Loucy (cell line): ENCODE measurements around the gene TOMT.

Experiments
- H2AFZ ChIP-seq: fragments of 200-600 bp; sonication (generic); 2 replicates; pipeline ENCODE4 v1.6.0; 2016; ENCODE audit warnings: antibody characterized with exemption, mild to moderate bottlenecking, low read length, moderate library complexity
- H3F3A ChIP-seq: fragments of 200-600 bp; 2 replicates; pipeline ENCODE4 v1.6.0; 2016; ENCODE audit warnings: antibody characterized with exemption, low read depth, mild to moderate bottlenecking
- H3K27me3 ChIP-seq: fragments of 200-600 bp; sonication (generic); 2 replicates; pipeline ENCODE4 v1.6.1; 2014; ENCODE audit warnings: low read length, mild to moderate bottlenecking; ENCODE audit not compliant: insufficient read depth, poor library complexity, severe bottlenecking
- H3K36me3 ChIP-seq: fragments of 200-600 bp; sonication (generic); 2 replicates; pipeline ENCODE4 v1.6.1; 2016; ENCODE audit warnings: low read length; ENCODE audit not compliant: insufficient read depth
- H3K4me1 ChIP-seq: fragments of 200-600 bp; sonication (generic); 2 replicates; pipeline ENCODE4 v1.5.1; 2014; ENCODE audit warnings: low read length, mild to moderate bottlenecking; ENCODE audit not compliant: insufficient read depth, poor library complexity, severe bottlenecking
- H3K4me2 ChIP-seq: fragments of 200-600 bp; sonication (generic); 2 replicates; pipeline ENCODE4 v1.6.0; 2014; ENCODE audit warnings: antibody characterized with exemption, low read length, low read depth, mild to moderate bottlenecking; ENCODE audit not compliant: poor library complexity, severe bottlenecking
- H3K4me3 ChIP-seq: fragments of 200-600 bp; sonication (generic); 2 replicates; pipeline ENCODE4 v1.5.1; 2014; ENCODE audit warnings: low read length, mild to moderate bottlenecking, mixed read lengths; ENCODE audit not compliant: poor library complexity, severe bottlenecking
- H3K79me2 ChIP-seq: fragments of 200-600 bp; sonication (generic); 2 replicates; pipeline ENCODE4 v1.6.1; 2014; ENCODE audit warnings: low read length; ENCODE audit not compliant: insufficient read depth
- H3K9ac ChIP-seq: fragments of 200-600 bp; sonication (generic); 2 replicates; pipeline ENCODE4 v1.6.0; 2014; ENCODE audit warnings: mild to moderate bottlenecking, low read depth, low read length, moderate library complexity; ENCODE audit not compliant: poor library complexity, severe bottlenecking
- H3K9me2 ChIP-seq: fragments of 200-600 bp; sonication (generic); replicated peaks from 2 replicates; pipeline ENCODE4 v1.6.1; 2016; ENCODE audit warnings: low read depth, low read length, mixed read lengths
- H3K9me3 ChIP-seq: fragments of 200-600 bp; sonication (generic); 2 replicates; pipeline ENCODE4 v1.6.1; 2014; ENCODE audit warnings: mild to moderate bottlenecking, antibody characterized with exemption, low read length, low read depth; ENCODE audit not compliant: insufficient read depth
- H4K20me1 ChIP-seq: fragments of 200-600 bp; sonication (generic); 2 replicates; pipeline ENCODE4 v1.6.0; 2014; ENCODE audit warnings: antibody characterized with exemption, low read length, mild to moderate bottlenecking; ENCODE audit not compliant: insufficient read depth, poor library complexity, severe bottlenecking
- CTCF ChIP-seq: fragments of 200-600 bp; sonication (generic); conservative IDR thresholded peaks from 2 replicates; pipeline ENCODE4 v1.5.1; 2014; ENCODE audit warnings: mild to moderate bottlenecking, antibody characterized with exemption, low read length
- EZH2phosphoT487 ChIP-seq: fragments of 200-600 bp; IDR thresholded peaks from 2 replicates; pipeline ENCODE4 v1.6.1; 2018; ENCODE audit warnings: antibody characterized with exemption, mild to moderate bottlenecking, moderate library complexity, borderline replicate concordance

Gene TOMT

GRCh38 chr11:72066855-72067254 is 38.9 kb upstream of the TOMT start:
- H3K27me3 ChIP-seq = no peaks in the 10 kb centered on the region
- H3K36me3 ChIP-seq = peaks cover 44% of the 10 kb centered on the region
- no peak overlapping the region for H2AFZ ChIP-seq
- peaks cover 91% of the 10 kb centered on the region for H3K79me2 ChIP-seq
- H3K4me3 ChIP-seq = no peak overlapping the region
- H3K9me3 ChIP-seq = no peaks in the 10 kb centered on the region
- no peak overlapping the region for H3K4me2 ChIP-seq
- peaks cover 44% of the 10 kb centered on the region for H4K20me1 ChIP-seq
- no peaks in the 10 kb centered on the region for H3K9me2 ChIP-seq
- H3K9ac ChIP-seq = no peak overlapping the region
- H3F3A ChIP-seq = no peaks in the 10 kb centered on the region
- TF ChIP-seq CTCF (no peak), EZH2phosphoT487 (no peak)
- peaks cover 21% of the 10 kb centered on the region for H3K4me1 ChIP-seq

GRCh38 chr11:72067266-72067665 is 38.5 kb upstream of the TOMT start:
- TF ChIP-seq CTCF (no peak), EZH2phosphoT487 (no peak)
- Histone ChIP-seq H3K79me2 (peaks cover 91% of the 10 kb centered on the region), H3K9me3 (no peaks in the 10 kb centered on the region), H3K4me1 (peaks cover 24% of the 10 kb centered on the region), H3K9me2 (no peaks in the 10 kb centered on the region), H3K36me3 (peaks cover 40% of the 10 kb centered on the region; the same call in 1 of the 2 replicates), H3K27me3 (no peaks in the 10 kb centered on the region), H3K9ac (no peak overlapping the region), H3F3A (no peaks in the 10 kb centered on the region), H2AFZ (no peak overlapping the region), H3K4me3 (no peak overlapping the region), H3K4me2 (no peak overlapping the region), H4K20me1 (peaks cover 47% of the 10 kb centered on the region)

DNA sequence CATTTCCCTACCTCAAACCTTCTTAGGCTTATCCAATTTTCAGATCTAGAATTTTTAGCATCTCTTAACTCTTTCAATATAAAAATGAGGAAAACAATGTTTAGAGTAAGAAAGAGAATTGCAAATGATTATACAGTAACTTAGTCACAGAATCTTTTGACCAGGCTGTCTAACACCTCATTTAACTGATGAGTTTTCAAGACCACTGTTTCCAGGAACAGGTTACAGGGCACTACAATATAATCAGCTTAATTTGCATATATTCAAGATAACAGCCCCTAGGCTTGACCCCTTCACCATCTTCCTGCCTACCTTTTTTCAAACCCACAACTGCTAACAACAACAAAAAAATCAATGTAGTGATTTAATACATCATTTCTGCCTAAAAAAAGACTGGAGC is 38.0 kb upstream of the TOMT start:
- no peak overlapping the region for H3K4me3 ChIP-seq
- no peak for TF ChIP-seq EZH2phosphoT487
- no peak for TF ChIP-seq CTCF
- no peak overlapping the region for H3K4me2 ChIP-seq
- H3K9me2 ChIP-seq = no peaks in the 10 kb centered on the region
- no peak overlapping the region for H2AFZ ChIP-seq
- peaks cover 27% of the 10 kb centered on the region for H3K4me1 ChIP-seq
- no peak overlapping the region for H3K9ac ChIP-seq
- H4K20me1 ChIP-seq = peaks cover 47% of the 10 kb centered on the region
- H3K79me2 ChIP-seq = peaks cover 92% of the 10 kb centered on the region
- H3K9me3 ChIP-seq = no peaks in the 10 kb centered on the region
- no peaks in the 10 kb centered on the region for H3K27me3 ChIP-seq
- no peaks in the 10 kb centered on the region for H3F3A ChIP-seq
- H3K36me3 ChIP-seq = peaks cover 37% of the 10 kb centered on the region; the same call in 1 of the 2 replicates
